WERI-Rb-1 (cell line): ENCODE results near the gene CFAP70.

Source experiments
- DNase-seq: peaks from one replicate; pipeline ENCODE4 v3.0.0-alpha.2; 2020
- H3K27ac ChIP-seq: fragments of 250-450 bp; sonication (Bioruptor Pico); 2 replicates; pipeline ENCODE4 v1.5.1; 2020; ENCODE audit warnings: mild to moderate bottlenecking, moderate library complexity
- H3K27me3 ChIP-seq: fragments of 250-450 bp; sonication (Bioruptor Pico); 2 replicates; pipeline ENCODE4 v1.5.1; 2021; ENCODE audit warnings: mild to moderate bottlenecking, low read depth, moderate library complexity; ENCODE audit not compliant: insufficient read depth, severe bottlenecking
- H3K36me3 ChIP-seq: fragments of 250-450 bp; sonication (Bioruptor Pico); 2 replicates; pipeline ENCODE4 v1.5.1; 2020; ENCODE audit warnings: mild to moderate bottlenecking, moderate library complexity
- H3K4me3 ChIP-seq: 2 replicates; pipeline ENCODE4 v1.5.1; 2011; ENCODE audit warnings: low read depth, mild to moderate bottlenecking, control low read depth, low read length
- H3K9me3 ChIP-seq: fragments of 250-450 bp; sonication (Bioruptor Pico); 2 replicates; pipeline ENCODE4 v1.5.1; 2021; ENCODE audit warnings: mild to moderate bottlenecking, moderate library complexity; ENCODE audit not compliant: severe bottlenecking
- CTCF ChIP-seq: IDR thresholded peaks from 2 replicates; pipeline ENCODE4 v1.5.1; 2011; ENCODE audit warnings: low read depth, mild to moderate bottlenecking, control low read depth, inconsistent platforms, low read length

CFAP70 gene

DNA sequence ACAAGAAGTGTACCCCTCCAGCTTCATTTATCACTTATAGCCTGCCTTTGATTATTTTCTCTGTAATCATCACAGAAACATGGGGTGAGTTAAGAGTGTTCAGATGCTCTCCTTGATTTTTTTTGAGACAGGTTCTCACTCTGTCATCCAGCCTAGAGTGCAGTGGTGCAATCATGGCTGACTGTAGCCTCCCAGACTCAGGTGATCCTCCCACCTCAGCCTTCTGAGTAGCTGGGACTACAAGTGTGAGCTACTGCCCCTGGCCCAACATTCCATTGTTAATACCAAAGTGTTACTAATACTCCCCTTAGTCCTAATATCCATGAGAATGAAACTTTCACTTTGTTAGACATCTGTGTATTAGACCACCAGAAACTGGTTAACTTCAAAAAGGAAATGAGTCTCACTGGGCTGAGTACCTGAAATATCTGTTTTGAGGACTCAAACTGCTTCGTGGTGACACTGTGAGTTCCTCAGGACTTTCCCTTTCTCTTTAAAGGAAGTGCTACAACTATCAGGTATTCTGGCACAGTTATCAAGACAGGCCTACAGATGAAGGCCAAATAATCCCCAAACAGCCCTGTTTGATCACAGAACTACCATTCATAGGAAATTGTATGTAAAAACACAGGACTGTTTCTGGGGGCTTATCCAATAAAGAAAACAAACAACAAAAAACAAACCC is 20.5 kb upstream of the CFAP70 start:
- DNase-seq: no peak
- H3K27ac ChIP-seq: no peak overlapping the region
- TF ChIP-seq CTCF: no peak
- H3K36me3 ChIP-seq: peaks cover 78% of the 10 kb centered on the region
- H3K27me3 ChIP-seq: no peaks in the 10 kb centered on the region
- no peaks in the 10 kb centered on the region for H3K9me3 ChIP-seq
- no peak overlapping the region for H3K4me3 ChIP-seq

- H3K27me3 ChIP-seq: no peaks in the 10 kb centered on the region
- H3K27ac ChIP-seq: no peak overlapping the region
- no peak for DNase-seq
- no peaks in the 10 kb centered on the region for H3K9me3 ChIP-seq
- no peak overlapping the region for H3K4me3 ChIP-seq
- peaks cover 67% of the 10 kb centered on the region for H3K36me3 ChIP-seq
- no peak for TF ChIP-seq CTCF
These were observed 18.0 kb upstream of the CFAP70 start for GRCh38 chr10:73376679-73377078.

GRCh38 chr10:73368238-73368637 is 9.6 kb upstream of the CFAP70 start:
- Histone ChIP-seq H3K27me3 (no peaks in the 10 kb centered on the region), H3K27ac (no peak overlapping the region), H3K4me3 (no peak overlapping the region), H3K36me3 (peaks cover 21% of the 10 kb centered on the region), H3K9me3 (no peaks in the 10 kb centered on the region)
- TF ChIP-seq CTCF: no peak
- DNase-seq: no peak

DNA sequence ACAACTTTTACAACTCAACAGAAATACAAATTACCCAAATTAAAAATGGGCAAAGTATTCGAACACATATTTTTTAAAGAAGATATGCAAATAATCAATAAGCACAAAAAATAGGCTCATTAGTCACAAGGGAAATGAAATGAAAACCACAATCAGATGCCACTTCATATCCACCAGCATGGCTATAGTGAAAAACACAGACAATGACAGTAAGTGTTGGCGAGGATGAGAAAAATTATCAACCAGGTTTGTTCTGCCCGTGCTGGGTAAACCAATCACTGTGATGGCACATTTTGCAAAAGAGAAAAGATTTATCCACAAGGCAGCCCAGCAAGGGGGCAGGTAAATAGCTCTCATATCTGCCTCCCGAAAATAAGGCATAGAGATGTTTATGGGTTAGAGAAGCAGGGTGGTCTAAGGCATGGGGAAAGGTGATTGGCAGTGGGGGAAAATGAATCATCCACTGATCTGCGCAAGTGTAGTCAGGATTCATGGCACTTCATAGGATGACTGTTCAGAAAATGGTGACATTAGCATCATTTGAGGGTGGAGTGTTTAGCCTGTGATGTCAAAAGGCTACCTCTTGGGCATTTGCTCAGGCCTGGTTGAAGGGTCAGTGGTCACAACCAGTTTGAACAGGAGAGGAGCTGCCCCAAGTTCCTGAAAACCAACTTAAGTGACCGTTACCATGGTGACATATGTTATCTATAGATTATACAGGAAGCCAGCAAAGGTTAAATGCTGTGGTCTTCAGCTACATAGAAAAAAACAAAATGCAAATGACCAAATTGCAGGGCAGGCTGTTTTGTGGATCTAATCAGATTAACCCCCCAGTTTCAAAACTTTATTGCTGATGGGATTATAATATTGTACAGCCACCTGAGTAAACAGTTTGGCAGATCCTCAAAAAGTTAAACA is 8.0 kb upstream of the CFAP70 start:
- H3K36me3 ChIP-seq: peaks cover 16% of the 10 kb centered on the region
- no peak for DNase-seq
- no peak overlapping the region for H3K27ac ChIP-seq

GRCh38 chr10:73364964-73365363 is 6.3 kb upstream of the CFAP70 start:
- TF ChIP-seq CTCF: no peak
- DNase-seq: no peak
- peaks cover 16% of the 10 kb centered on the region for H3K36me3 ChIP-seq
- peaks cover 5% of the 10 kb centered on the region for H3K9me3 ChIP-seq
- H3K27me3 ChIP-seq: no peaks in the 10 kb centered on the region
- H3K4me3 ChIP-seq: no peak overlapping the region
- H3K27ac ChIP-seq: no peak overlapping the region

More for the DNA sequence above, 8.0 kb upstream of the CFAP70 start:
- no peak for TF ChIP-seq CTCF
- Histone ChIP-seq H3K27me3 (no peaks in the 10 kb centered on the region), H3K9me3 (peaks cover 5% of the 10 kb centered on the region), H3K4me3 (no peak overlapping the region)
